GM19438 (cell line): Measurements from ENCODE around the gene TMSB4X.

Experiments used
- ATAC-seq: cut with Tn5 transposase; IDR thresholded peaks from one replicate; pipeline ENCODE4 v1.9.1; 2021; ENCODE audit warnings: low read depth; ENCODE audit not compliant: unreplicated experiment

TMSB4X gene

DNA sequence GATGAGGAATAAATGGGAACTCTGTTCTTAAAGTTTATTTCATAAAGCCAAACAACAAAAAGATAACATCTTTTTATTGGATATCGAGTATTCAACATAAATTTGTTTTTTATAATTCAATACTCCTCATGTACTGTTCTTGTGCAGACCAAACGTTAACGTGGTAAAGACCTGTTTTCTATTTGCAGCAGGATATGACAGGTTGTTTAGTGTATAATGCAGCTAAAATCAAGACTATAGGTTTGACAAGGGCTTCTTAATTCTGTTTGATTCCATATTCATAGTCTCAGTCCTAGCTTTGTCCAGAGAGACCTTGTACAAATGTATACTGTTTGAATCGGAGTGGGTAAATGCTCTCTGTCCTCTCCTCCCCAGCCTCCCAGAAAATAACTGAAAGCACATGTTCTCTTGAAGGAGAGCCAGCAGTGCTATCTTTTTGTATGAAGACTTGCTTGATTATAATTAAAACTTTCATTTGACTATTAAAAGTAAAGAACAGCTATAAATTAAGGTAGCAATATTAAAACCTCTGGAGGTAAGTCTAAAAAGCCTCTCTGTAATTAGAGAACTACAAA is 17.7 kb downstream of the TMSB4X start:
- no peak for ATAC-seq

- no peak for ATAC-seq
Measured at GRCh38 chrX:12993826-12994225, 18.9 kb downstream of the TMSB4X start.

DNA sequence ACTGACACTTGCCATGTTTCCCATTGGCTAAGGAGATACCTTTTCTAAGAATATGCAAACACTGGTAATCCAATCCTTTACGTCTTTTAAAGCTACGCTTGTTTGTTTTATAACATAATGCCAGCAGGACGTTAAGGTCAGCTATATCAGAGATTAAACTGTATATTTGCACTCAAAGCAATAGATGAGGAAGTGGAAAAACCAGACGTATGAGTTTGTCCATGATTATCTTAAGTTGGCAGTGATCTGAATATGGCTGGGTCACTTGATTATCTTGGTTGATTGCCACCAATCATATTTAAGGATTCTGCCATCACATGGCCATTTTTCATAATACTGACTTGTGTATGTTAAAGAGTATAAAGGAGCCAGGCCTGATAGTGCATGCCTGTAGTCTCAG is 19.4 kb downstream of the TMSB4X start:
- no peak for ATAC-seq

- no peak for ATAC-seq
Measured at GRCh38 chrX:12996934-12997435, 22.1 kb downstream of the TMSB4X start.

- ATAC-seq: no peak
Measured at GRCh38 chrX:12997906-12998687, 23.2 kb downstream of the TMSB4X start.

- ATAC-seq: peak; percentile 48
Measured at GRCh38 chrX:12999422-12999821, 24.5 kb downstream of the TMSB4X start.

DNA sequence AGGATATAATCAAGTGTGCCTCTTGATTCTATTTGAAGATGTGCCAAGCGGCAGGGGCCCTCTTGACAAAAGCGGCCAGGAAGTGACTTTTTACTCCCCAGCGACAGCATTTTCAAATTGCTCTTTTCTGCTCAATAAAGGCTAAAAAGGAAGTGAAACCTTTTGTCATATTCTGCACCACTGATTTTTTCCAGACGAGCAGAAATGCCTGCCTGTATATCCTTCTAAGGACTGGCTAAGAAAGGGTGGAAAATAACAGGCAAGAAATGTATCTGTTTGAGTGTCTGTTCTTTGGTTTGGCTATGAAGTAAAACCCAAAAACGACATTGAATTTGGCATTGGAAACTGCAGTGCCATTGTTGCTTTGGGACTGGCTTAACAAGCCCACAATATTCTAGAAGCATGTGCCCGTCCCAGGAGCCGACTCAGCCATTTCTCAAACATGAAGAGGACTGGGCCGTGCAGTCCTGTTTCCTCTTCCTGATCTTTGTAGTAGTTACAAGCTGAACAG is 25.4 kb downstream of the TMSB4X start:
- ATAC-seq: peak; percentile 50

DNA sequence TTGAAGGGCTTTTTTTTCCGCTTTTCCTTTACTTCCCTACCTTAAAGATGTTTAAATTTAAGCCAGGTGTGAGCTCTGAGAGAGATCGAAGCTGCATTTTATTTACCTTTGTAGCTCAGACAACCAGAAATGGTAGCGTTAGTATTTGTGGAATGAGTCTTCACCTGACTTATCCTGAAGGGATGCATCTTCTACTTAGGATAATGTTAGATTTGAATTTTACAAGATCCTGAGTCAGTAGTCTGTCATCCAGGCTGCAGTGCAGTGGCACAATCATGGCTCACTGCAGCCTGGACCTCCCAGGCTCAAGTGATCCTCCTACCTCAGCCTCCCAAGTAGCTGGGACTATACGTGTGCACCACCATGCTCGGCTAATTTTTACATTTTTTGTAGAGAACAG is 26.2 kb downstream of the TMSB4X start:
- no peak for ATAC-seq

DNA sequence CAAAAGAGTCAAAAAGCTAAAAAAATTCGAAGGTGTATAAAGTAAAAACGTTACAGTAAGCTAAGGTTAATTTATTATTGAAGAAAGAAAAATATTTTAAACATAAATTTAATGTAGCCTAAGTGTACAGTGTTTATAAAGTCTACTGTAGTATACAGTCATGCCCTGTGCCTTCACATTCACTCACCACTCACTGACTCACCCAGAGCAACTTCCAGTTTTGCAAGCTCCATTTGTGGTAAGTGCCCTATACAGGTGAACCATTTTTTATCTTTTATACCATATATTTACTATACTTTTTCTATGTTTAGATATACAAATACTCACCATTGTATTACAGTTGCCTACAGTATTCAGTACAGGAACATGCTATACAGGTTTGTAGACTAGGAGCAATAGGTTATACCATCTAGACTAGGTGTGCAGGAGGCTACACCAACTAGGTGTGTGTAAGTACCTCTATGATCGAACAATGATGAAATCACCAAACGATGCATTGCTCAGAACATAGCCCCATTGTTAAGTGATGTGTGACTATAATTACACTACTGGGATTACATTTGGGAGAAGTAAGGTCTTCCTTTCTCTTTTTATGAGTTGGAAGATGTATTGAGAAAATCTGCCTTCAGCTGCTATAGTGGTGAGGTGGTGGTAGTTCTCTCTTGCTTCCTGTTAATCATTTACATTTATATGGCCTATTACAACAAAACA is 27.2 kb downstream of the TMSB4X start:
- no peak for ATAC-seq

- ATAC-seq: peak; percentile 51
Measured at GRCh38 chrX:13005661-13006473, 31.0 kb downstream of the TMSB4X start.

DNA sequence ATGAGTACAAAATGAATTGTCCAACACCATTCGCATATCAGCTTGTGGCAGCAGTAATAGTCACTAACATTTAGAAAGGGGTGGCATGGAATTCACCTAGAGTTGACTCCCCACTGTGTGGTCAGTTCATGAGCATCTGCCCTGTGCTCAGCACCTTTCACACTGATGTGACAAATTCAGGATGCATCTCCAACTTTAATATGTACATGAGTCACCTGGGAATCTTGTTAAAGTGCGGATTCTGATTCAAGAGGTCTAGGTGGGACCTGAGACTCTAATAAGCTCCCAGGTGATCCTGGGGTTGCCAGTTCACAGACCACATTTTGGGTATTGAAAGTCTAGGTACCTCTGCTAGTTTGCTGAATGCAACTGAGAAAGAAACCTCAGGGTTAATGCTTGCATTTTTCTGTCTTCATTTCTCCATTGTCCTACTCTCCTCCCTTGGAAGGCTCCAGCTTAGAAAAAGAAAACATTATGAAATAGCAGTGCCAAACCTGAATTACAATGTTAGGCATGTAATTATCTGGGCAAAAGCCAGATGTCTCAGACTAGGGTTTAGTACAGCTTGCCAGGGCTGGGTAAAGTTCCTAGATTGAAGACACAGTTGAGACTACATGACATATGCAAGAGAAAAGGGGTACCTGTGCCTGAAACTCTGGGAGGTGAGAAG is 32.7 kb downstream of the TMSB4X start:
- ATAC-seq: no peak

DNA sequence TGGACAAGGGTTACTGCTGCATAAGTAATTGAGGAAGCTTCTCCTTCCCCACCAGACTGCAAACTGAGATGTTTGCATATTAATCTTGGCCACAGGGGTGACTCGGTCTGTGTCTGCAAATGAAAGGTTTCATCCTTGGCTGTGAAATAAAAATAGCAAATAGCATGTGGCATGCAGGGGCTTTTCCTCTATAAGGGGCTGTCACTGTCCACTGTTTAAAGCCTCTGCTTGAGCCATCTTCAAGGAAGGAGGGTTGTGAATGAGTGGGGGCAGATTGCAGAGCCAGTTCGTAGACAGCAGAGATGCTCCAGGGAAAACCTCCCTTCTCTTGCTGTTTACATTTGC is 33.3 kb downstream of the TMSB4X start:
- ATAC-seq: no peak

- ATAC-seq: no peak
Measured at GRCh38 chrX:13008851-13009250, 33.9 kb downstream of the TMSB4X start.

DNA sequence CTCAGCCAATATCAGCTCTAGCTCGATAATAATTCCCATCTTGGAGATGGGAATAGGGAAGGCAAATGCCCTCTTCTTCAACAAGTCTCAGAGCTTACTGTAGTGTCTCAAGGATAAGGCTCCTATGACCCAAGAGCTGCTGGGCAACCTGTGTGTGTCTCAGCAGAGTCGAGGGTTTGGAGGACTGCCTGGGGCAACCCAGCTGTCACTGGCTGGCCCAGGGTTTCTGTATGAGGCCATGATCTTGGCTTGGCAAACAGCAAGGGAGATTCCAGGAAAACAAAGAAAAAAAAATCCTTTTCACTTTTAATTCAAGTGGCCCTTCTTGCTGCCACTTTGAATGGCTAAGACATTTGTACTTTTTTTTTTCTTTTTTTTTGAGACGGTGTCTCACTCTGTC is 34.4 kb downstream of the TMSB4X start:
- ATAC-seq: no peak

DNA sequence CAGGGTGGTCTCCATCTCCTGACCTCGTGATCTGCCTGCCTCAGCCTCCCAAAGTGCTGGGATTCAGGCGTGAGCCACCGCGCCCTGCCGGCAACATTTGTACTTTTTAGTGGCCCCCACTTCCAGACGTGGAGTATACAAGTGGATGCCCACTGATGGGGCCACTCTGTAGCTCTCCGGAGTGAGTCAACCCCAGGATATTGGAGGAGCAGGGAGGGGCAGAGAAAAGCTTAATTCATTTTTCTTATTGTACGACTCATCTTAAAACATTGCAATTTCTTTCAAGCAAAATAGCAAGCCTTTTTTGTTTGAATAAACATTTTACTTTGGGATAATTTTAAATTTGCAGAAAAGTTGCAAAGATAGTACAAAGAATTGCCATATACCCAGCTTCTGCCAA is 34.9 kb downstream of the TMSB4X start:
- no peak for ATAC-seq

GRCh38 chrX:13010546-13010945 is 35.6 kb downstream of the TMSB4X start:
- no peak for ATAC-seq

DNA sequence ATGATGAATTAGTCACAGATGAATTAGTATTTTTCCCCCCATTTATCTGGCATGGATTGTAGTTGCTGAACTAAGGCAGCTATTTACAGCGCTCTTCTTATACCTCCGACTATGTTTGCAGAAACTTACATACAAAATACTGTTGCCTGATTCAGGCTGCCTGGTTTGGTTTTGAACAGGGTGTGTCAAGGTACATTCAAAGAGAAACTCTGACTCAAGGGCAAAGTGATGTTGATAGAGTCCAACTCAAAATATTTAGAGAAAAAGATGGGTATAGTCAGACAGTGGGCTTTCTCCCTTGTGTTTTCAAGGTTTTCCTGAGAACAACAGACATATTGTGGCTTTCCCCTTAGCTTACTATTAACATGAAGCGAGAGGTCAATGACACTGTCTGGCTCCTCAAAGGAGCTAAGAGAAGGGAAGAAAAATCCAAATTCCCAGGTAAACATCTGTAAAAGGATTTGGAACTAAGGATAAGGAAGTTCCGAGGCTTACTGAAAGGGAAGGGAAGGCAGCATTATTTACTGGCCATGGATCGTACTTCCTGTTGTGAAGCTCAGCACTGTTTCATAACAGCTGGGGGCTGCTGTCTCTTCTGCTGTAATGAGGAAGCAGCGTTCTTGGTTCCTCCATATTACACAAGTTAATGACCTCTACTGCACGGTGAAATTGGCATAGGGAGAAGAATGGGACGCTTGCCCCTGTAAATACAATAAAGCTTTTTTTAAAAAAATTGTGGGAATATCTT is 38.6 kb downstream of the TMSB4X start:
- ATAC-seq: peak; percentile 94

GRCh38 chrX:13014111-13015096 is 39.5 kb downstream of the TMSB4X start:
- ATAC-seq: peak; percentile 24
